ENCODE data around the gene LIMCH1. TPM values are rescaled to one million over a fixed set of nuclear protein-coding genes. Genes with fewer than 3 reads are reported as not detected.
A peak's percentile ranks its signal among the peaks of the same experiment; 100 is the strongest.

Gene LIMCH1
- total and polyA plus RNA-seq, 8 donors, result 4.7 to 37.1 (median 17.4) TPM

- no peaks in the 10 kb centered on the region for H3K27me3 ChIP-seq
- H3K4me3 ChIP-seq, result no peak overlapping the region
- 82 to 89% (median 88%) methylated on average over 5 of the region's 5 CpGs for WGBS, 5 donors
- no peaks in the 10 kb centered on the region for H3K9me3 ChIP-seq
- peaks cover 0 to 63% (median 34%) of the 10 kb centered on the region in 4 donors for H3K36me3 ChIP-seq
- no peak for TF ChIP-seq EP300 (IDR thresholded peaks at IDR 0.05)
- TF ChIP-seq CTCF (IDR thresholded peaks at IDR 0.05), result no peak
- no peak for TF ChIP-seq POLR2AphosphoS5 (IDR thresholded peaks at IDR 0.05)
- no peak for TF ChIP-seq POLR2A (IDR thresholded peaks at IDR 0.05)
- no peak overlapping the region for H3K27ac ChIP-seq
- DNase-seq, result no peak
- intact Hi-C loops (cut with DNase I; ENCODE audit: low total_unique reads), result no loop called here
- H3K4me1 ChIP-seq, result no peaks in the 10 kb centered on the region
These were observed 150.0 kb downstream of the LIMCH1 start for GRCh38 chr4:41687971-41688370.

DNA sequence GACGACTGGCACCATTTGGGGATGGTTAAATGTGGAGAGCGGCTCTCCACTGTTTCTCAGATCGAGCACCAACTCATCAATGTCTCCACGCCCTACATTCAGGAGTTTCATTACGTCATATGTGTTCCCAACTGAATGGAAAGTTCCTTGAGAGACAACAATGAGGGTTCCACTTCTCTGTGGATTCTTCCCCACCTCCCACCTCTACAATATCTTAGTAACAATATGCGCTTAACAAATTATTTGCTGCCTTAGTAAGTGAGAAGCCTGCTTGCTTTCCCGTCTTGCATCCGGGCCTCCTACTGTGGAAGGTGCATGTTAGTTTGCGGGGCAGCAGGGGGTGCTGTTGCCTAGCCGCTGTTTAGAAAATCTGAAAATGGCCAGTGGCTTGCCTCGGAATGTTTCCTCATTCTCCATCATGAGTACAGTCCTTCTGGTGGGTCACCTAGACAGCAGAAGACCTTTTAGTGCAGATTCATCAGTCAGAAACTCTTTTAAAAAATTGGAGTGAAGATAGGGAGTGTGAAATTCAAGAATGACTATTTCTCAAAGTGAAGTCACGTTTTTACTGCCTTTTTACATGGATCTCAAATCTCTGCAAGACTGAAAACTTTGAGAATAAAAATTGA lies 154.9 kb downstream of the LIMCH1 start:
- Histone ChIP-seq H3K27ac (no peak overlapping the region), H3K4me1 (no peaks in the 10 kb centered on the region), H3K9me3 (no peaks in the 10 kb centered on the region), H3K36me3 (peaks cover 0 to 41% (median 27%) of the 10 kb centered on the region in 4 donors), H3K27me3 (no peaks in the 10 kb centered on the region), H3K4me3 (no peak overlapping the region)
- TF ChIP-seq POLR2A (IDR thresholded peaks at IDR 0.05), result no peak
- TF ChIP-seq CTCF (IDR thresholded peaks at IDR 0.05), result peak in 5 of 7 experiments; percentile 65 to 85 (median 71)
- no peak for TF ChIP-seq POLR2AphosphoS5 (IDR thresholded peaks at IDR 0.05)
- peak; percentile 56 to 89 for DNase-seq
- WGBS, 5 donors, result 29 to 45% (median 30%) methylated on average over 11 to 12 of the region's 12 CpGs
- intact Hi-C loops (cut with DNase I; ENCODE audit: low total_unique reads), result loop anchor here (10.0 kb wide), 1 partner anchor 192 kb away; no protein-coding TSS in a partner anchor

- peak in 1 of 2 donors; percentile 67 for DNase-seq
- no peak overlapping the region for H3K27ac ChIP-seq
- H3K36me3 ChIP-seq, result peaks cover 0 to 37% (median 27%) of the 10 kb centered on the region in 4 donors
- WGBS, 5 donors, result 8 to 25% (median 16%) methylated on average over 2 of the region's 2 CpGs
- TF ChIP-seq POLR2AphosphoS5 (IDR thresholded peaks at IDR 0.05), result no peak
- no peak for TF ChIP-seq EP300 (IDR thresholded peaks at IDR 0.05)
- no peak for TF ChIP-seq POLR2A (IDR thresholded peaks at IDR 0.05)
- TF ChIP-seq CTCF (IDR thresholded peaks at IDR 0.05), result peak in 3 of 7 experiments; percentile 10 to 35 (median 31)
- H3K4me3 ChIP-seq, result no peak overlapping the region
- H3K9me3 ChIP-seq, result no peaks in the 10 kb centered on the region
- H3K27me3 ChIP-seq, result no peaks in the 10 kb centered on the region
- H3K4me1 ChIP-seq, result no peaks in the 10 kb centered on the region
- intact Hi-C loops (cut with DNase I; ENCODE audit: low total_unique reads), result loop anchor here (10.0 kb wide), 1 partner anchor 191 kb away; no protein-coding TSS in a partner anchor
These were observed 155.7 kb downstream of the LIMCH1 start for GRCh38 chr4:41693629-41694028.

- TF ChIP-seq POLR2A (IDR thresholded peaks at IDR 0.05), result no peak
- TF ChIP-seq CTCF (IDR thresholded peaks at IDR 0.05), result no peak
- no peak for TF ChIP-seq EP300 (IDR thresholded peaks at IDR 0.05)
- no peak for TF ChIP-seq POLR2AphosphoS5 (IDR thresholded peaks at IDR 0.05)
- Histone ChIP-seq H3K27me3 (peaks cover 0 to 3% (median 0%) of the 10 kb centered on the region in 3 donors), H3K4me3 (no peak overlapping the region), H3K9me3 (no peaks in the 10 kb centered on the region), H3K36me3 (peaks cover 0 to 16% (median 12%) of the 10 kb centered on the region in 4 donors), H3K27ac (no peak overlapping the region), H3K4me1 (no peaks in the 10 kb centered on the region)
- intact Hi-C loops (cut with DNase I; ENCODE audit: low total_unique reads), result loop anchor here (10.0 kb wide), 1 partner anchor 189 kb away; no protein-coding TSS in a partner anchor
- 74 to 86% (median 81%) methylated on average over 3 of the region's 3 CpGs for WGBS, 5 donors
- no peak for DNase-seq
These were observed 158.2 kb downstream of the LIMCH1 start for GRCh38 chr4:41696131-41696530.
